H9 (cell line): Measurements from ENCODE around the gene ATPAF1. TPM values are rescaled to one million over a fixed set of nuclear protein-coding genes. Genes with fewer than 3 reads are reported as not detected.
A peak's percentile ranks its signal among the peaks of the same experiment; 100 is the strongest.

Source experiments
- DNase-seq: peaks from one replicate; pipeline ENCODE4 v3.0.0-alpha.2; 2017
- H2AFZ ChIP-seq: one replicate; pipeline ENCODE4 v1.6.1; 2013; ENCODE audit warnings: mild to moderate bottlenecking, low read length, control low read depth, moderate library complexity
- H2AK5ac ChIP-seq: 2 replicates; pipeline ENCODE4 v1.6.1; 2013; ENCODE audit warnings: low read length, control low read depth, mixed read lengths; ENCODE audit not compliant: insufficient read length
- H2BK120ac ChIP-seq: one replicate; pipeline ENCODE4 v1.6.1; 2013; ENCODE audit warnings: low read depth, mild to moderate bottlenecking, low read length, control low read depth, inconsistent platforms; ENCODE audit not compliant: poor library complexity, severe bottlenecking
- H2BK12ac ChIP-seq: 2 replicates; pipeline ENCODE4 v1.6.1; 2013; ENCODE audit warnings: low read length, control low read depth, mixed read lengths, low read depth; ENCODE audit not compliant: insufficient read length
- H2BK15ac ChIP-seq: 2 replicates; pipeline ENCODE4 v1.6.1; 2013; ENCODE audit warnings: low read depth, low read length, control low read depth
- H2BK20ac ChIP-seq: one replicate; pipeline ENCODE4 v1.6.1; 2013; ENCODE audit warnings: low read depth, mild to moderate bottlenecking, low read length, control low read depth, inconsistent platforms; ENCODE audit not compliant: poor library complexity, severe bottlenecking
- H2BK5ac ChIP-seq: 2 replicates; pipeline ENCODE4 v1.6.1; 2013; ENCODE audit warnings: low read length, control low read depth, mixed read lengths; ENCODE audit not compliant: insufficient read length
- H3K14ac ChIP-seq: 2 replicates; pipeline ENCODE4 v1.6.1; 2013; ENCODE audit warnings: low read length, control low read depth; ENCODE audit not compliant: insufficient read depth
- H3K18ac ChIP-seq: 2 replicates; pipeline ENCODE4 v1.6.1; 2013; ENCODE audit warnings: low read depth, mild to moderate bottlenecking, mixed read lengths, low read length, control low read depth; ENCODE audit not compliant: insufficient read length
- H3K23ac ChIP-seq: 2 replicates; pipeline ENCODE4 v1.6.1; 2013; ENCODE audit warnings: low read length, control low read depth, mixed read lengths, low read depth; ENCODE audit not compliant: insufficient read length
- H3K23me2 ChIP-seq: 2 replicates; pipeline ENCODE4 v1.6.1; 2013; ENCODE audit warnings: low read depth, mild to moderate bottlenecking, mixed read lengths, low read length, control low read depth; ENCODE audit not compliant: insufficient read length, poor library complexity, severe bottlenecking
- H3K27ac ChIP-seq: 2 replicates; pipeline ENCODE4 v1.5.1; 2013; ENCODE audit warnings: low read length, control low read depth, mixed read lengths, low read depth; ENCODE audit not compliant: insufficient read length
- H3K27me3 ChIP-seq: 2 replicates; pipeline ENCODE4 v1.6.1; 2013; ENCODE audit warnings: low read length, control low read depth, inconsistent platforms; ENCODE audit not compliant: insufficient read depth
- H3K4ac ChIP-seq: 2 replicates; pipeline ENCODE4 v1.6.1; 2013; ENCODE audit warnings: low read depth, mild to moderate bottlenecking, control low read depth, inconsistent platforms, low read length, moderate library complexity
- H3K4me1 ChIP-seq: 2 replicates; pipeline ENCODE4 v1.6.1; 2013; ENCODE audit warnings: low read length, control low read depth, inconsistent platforms; ENCODE audit not compliant: insufficient read depth
- H3K4me2 ChIP-seq: 2 replicates; pipeline ENCODE4 v1.6.1; 2013; ENCODE audit warnings: low read length, control low read depth, mixed read lengths; ENCODE audit not compliant: insufficient read length, insufficient read depth
- H3K56ac ChIP-seq: 2 replicates; pipeline ENCODE4 v1.6.1; 2013; ENCODE audit warnings: low read depth, mild to moderate bottlenecking, mixed read lengths, low read length, control low read depth; ENCODE audit not compliant: insufficient read length
- H3K79me1 ChIP-seq: 2 replicates; pipeline ENCODE4 v1.6.1; 2013; ENCODE audit warnings: low read depth, mild to moderate bottlenecking, moderate library complexity, low read length, control low read depth, inconsistent platforms; ENCODE audit not compliant: insufficient read depth, poor library complexity, severe bottlenecking
- H3K79me2 ChIP-seq: 2 replicates; pipeline ENCODE4 v1.6.1; 2013; ENCODE audit warnings: low read length, control low read depth, inconsistent platforms; ENCODE audit not compliant: insufficient read depth
- H3K9ac ChIP-seq: 2 replicates; pipeline ENCODE4 v1.6.1; 2013; ENCODE audit warnings: low read length, control low read depth, mixed read lengths; ENCODE audit not compliant: insufficient read length; ENCODE audit errors: extremely low read depth
- H3K9me3 ChIP-seq: one replicate; pipeline ENCODE4 v1.6.1; 2013; ENCODE audit warnings: low read depth, low read length, inconsistent platforms; ENCODE audit not compliant: control insufficient read depth
- H3T11ph ChIP-seq: one replicate; pipeline ENCODE4 v1.6.1; 2013; ENCODE audit warnings: mild to moderate bottlenecking, low read length, control low read depth, inconsistent platforms
- H4K20me1 ChIP-seq: one replicate; pipeline ENCODE4 v1.6.1; 2013; ENCODE audit not compliant: control insufficient read depth, insufficient read length, insufficient read depth
- H4K5ac ChIP-seq: 2 replicates; pipeline ENCODE4 v1.6.1; 2013; ENCODE audit warnings: low read depth, mild to moderate bottlenecking, mixed read lengths, low read length, control low read depth; ENCODE audit not compliant: insufficient read length
- H4K8ac ChIP-seq: replicated peaks from 2 replicates; pipeline ENCODE4 v1.6.1; 2013; ENCODE audit warnings: low read length, control low read depth, mixed read lengths, low read depth; ENCODE audit not compliant: insufficient read length
- H4K91ac ChIP-seq: 2 replicates; pipeline ENCODE4 v1.6.1; 2013; ENCODE audit warnings: low read depth, mild to moderate bottlenecking, moderate library complexity, mixed read lengths, low read length, control low read depth; ENCODE audit not compliant: insufficient read length
- H3K27ac Mint-ChIP-seq, 3 experiments: 2 replicates in 2 of 3; 3 replicates in 1 of 3; pipeline ENCODE4 v1.8.0; 2020 to 2021; ENCODE audit warnings: mixed read lengths in 3 of 3, mild to moderate bottlenecking in 1 of 3, moderate library complexity in 1 of 3
- H3K27me3 Mint-ChIP-seq: 2 replicates; pipeline ENCODE4 v1.8.0; 2021; ENCODE audit warnings: low read depth, mild to moderate bottlenecking, moderate library complexity, mixed read lengths
- H3K36me3 Mint-ChIP-seq, 3 experiments: 2 replicates in 2 of 3; 3 replicates in 1 of 3; pipeline ENCODE4 v1.8.0; 2020 to 2021; ENCODE audit warnings: low read depth in 3 of 3, mixed read lengths in 3 of 3; ENCODE audit not compliant: insufficient read depth in 1 of 3
- H3K4me1 Mint-ChIP-seq, 2 experiments: 2 replicates each; pipeline ENCODE4 v1.8.0; 2020; ENCODE audit warnings: mixed read lengths in 2 of 2
- H3K4me3 Mint-ChIP-seq, 2 experiments: 2 replicates in 1 of 2; 3 replicates in 1 of 2; pipeline ENCODE4 v1.8.0; 2020 to 2021; ENCODE audit warnings: mild to moderate bottlenecking in 2 of 2, mixed read lengths in 2 of 2, moderate library complexity in 1 of 2
- H3K9me3 Mint-ChIP-seq, 2 experiments: 2 replicates in 1 of 2; 3 replicates in 1 of 2; pipeline ENCODE4 v1.8.0; 2020; ENCODE audit warnings: mild to moderate bottlenecking in 2 of 2, mixed read lengths in 2 of 2, moderate library complexity in 1 of 2
- CTCF ChIP-seq: fragments of 200-600 bp; sonication (generic); conservative IDR thresholded peaks from 3 replicates; pipeline ENCODE4 v1.8.0; 2021; ENCODE audit warnings: antibody characterized with exemption, mild to moderate bottlenecking
- WGBS: extraction: QIAGEN DNeasy Blood & Tissue Kit; methylation state at CpG from one replicate; pipeline ENCODE4 v1.1.7; 2013; ENCODE audit warnings: missing lambda C conversion rate, low lambda C conversion rate, mixed read lengths; ENCODE audit not compliant: insufficient read length; ENCODE audit errors: extremely low coverage; 5-methylcytosine and 5-hydroxymethylcytosine counted together
- total RNA-seq: library from RNA; stranded (reverse); gene quantifications from 2 replicates; pipeline ENCODE4 v1.2.1, GENCODE V29; 2021

ATPAF1 gene
- total RNA-seq, 1 experiment from 2014 or later: 57.3 TPM

GRCh38 chr1:46616277-46617107, 51.7 kb downstream of the ATPAF1 start, which contains the start of gene MOB3C:
Gene MOB3C (minus strand): TSS chr1:46616811. CDS start chr1:46613321, 3,490 bp downstream.
- Histone ChIP-seq H3K4me2 (peak within 1 kb of the TSS; percentile 81), H3K27me3 (peaks cover 3% of the 10 kb centered on the region; the same call in 1 of the 2 replicates), H4K91ac (no peak within 1 kb of the TSS), H2AK5ac (no peak within 1 kb of the TSS), H4K20me1 (no peaks in the 10 kb centered on the region), H2BK15ac (no peak within 1 kb of the TSS), H4K5ac (no peak within 1 kb of the TSS), H3K23me2 (peaks cover 8% of the 10 kb centered on the region), H3K27ac (no peak within 1 kb of the TSS), H3K4me1 (peaks cover 14% of the 10 kb centered on the region; the same call in 1 of the 2 replicates), H2BK120ac (no peak within 1 kb of the TSS), H3K23ac (no peak within 1 kb of the TSS), H3K79me1 (no peaks in the 10 kb centered on the region), H2BK20ac (no peak within 1 kb of the TSS), H3K9me3 (no peaks in the 10 kb centered on the region), H3K79me2 (no peaks in the 10 kb centered on the region), H3K9ac (no peak within 1 kb of the TSS), H2BK5ac (no peak within 1 kb of the TSS), H4K8ac (no peak within 1 kb of the TSS), H3K18ac (peak within 1 kb of the TSS; percentile 3), H3K4ac (no peak within 1 kb of the TSS), H2BK12ac (no peak within 1 kb of the TSS), H3T11ph (no peak within 1 kb of the TSS), H3K14ac (peak within 1 kb of the TSS; percentile 14; the same call in 1 of the 2 replicates), H2AFZ (peak within 1 kb of the TSS; percentile 41), H3K56ac (no peak within 1 kb of the TSS)
- H3K4me1 Mint-ChIP-seq: peaks cover 41 to 49% of the 10 kb centered on the region in 2 experiments
- no peaks in the 10 kb centered on the region for H3K9me3 Mint-ChIP-seq
- H3K36me3 Mint-ChIP-seq: no peaks in the 10 kb centered on the region
- H3K27ac Mint-ChIP-seq: no peak within 1 kb of the TSS; a peak in 2 of 7 replicates
- peak within 1 kb of the TSS; percentile 77 to 89 for H3K4me3 Mint-ChIP-seq
- WGBS: no CpG with 5 or more reads among the region's 62 CpGs
- peaks cover 33% of the 10 kb centered on the region for H3K27me3 Mint-ChIP-seq
- DNase-seq: peak; percentile 66
- TF ChIP-seq CTCF: no peak
